CD4-positive, alpha-beta T cell treated with Interleukin-17A for 4 hours (primary cell): ENCODE data around the gene ATP9B.
"Not testable (repeated sequence)": the region's sequence is repeated elsewhere in the genome, so short reads cannot be mapped to it uniquely, and the experiment has no call there.

Source experiments
- DNase-seq: peaks from one replicate; pipeline ENCODE4 v3.0.0-alpha.2; 2020; ENCODE audit warnings: mixed read lengths

The ATP9B gene

GRCh38 chr18:79371561-79372121, 302.4 kb downstream of the ATP9B start:
- no peak for DNase-seq

DNA sequence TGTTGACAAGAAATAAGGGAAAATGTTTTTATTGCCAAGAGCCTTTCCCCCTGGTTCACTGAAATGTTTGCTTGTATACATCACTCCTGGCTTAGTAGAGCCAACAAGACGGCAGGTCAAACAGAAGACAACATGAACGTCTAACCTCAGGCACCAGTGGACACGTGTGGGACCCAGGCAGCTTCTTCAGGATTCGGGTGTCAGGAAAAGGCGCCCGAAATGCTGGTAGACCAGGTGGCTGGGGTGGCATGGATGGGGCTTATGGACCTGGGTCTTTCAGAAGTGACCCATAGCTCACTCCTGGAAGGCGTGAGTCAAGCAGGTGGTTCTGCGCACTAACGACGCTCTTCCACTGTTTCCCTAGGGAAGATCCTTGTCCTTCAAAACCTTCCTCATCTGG, 303.3 kb downstream of the ATP9B start:
- DNase-seq = no peak

DNA sequence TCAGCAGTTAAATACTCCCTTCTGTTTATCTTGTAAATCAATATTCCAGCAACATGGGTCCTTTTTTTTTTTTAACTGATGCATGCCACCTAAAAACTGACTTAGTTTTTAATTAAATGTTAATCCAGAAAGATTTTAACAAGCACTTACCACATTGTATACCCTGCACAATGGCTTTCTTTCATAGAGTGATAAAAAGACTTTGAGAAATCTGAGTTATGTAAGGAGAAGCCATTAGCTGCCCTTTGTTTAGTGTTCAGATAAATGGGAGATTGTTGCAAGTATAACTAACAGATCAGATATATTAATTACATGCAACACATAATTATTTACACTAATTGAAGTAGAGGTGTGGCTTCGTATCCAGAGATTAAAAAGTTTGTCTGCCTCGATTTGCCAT, 303.8 kb downstream of the ATP9B start:
- DNase-seq = no peak

GRCh38 chr18:79373736-79374135, 304.5 kb downstream of the ATP9B start:
- DNase-seq = no peak

DNA sequence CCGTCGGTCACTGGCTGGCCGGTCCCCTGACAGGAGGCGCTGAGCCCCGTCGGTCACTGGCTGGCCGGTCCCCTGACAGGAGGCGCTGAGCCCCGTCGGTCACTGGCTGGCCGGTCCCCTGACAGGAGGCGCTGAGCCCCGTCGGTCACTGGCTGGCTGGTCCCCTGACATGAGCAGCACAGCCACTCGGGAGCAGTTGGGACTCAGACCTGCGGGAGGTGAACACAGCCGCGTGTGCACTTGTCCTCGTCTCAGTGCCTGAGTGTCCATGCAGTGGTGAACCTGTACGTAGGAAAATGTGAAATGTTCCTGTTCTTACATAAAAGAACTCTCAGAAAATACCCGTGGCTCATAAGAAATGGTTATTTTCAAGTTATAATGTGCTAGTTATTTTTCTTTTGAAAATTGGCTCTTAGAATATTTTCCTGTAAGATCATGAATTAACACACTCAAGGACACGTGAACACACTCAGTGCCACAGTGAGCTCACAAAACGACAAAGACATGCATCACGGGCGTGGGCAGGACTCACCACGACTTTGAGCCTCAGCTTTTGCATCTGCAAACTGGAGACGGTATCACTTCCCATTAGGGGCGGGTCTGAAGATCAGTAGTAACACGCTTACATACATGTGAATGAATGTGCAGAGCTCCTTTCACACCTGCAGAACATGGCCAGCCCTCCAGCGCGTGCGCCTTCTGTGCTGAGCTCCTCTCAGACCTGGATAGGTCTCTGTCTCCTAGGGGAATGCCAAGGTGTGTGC, 305.4 kb downstream of the ATP9B start:
- DNase-seq = no peak

DNA sequence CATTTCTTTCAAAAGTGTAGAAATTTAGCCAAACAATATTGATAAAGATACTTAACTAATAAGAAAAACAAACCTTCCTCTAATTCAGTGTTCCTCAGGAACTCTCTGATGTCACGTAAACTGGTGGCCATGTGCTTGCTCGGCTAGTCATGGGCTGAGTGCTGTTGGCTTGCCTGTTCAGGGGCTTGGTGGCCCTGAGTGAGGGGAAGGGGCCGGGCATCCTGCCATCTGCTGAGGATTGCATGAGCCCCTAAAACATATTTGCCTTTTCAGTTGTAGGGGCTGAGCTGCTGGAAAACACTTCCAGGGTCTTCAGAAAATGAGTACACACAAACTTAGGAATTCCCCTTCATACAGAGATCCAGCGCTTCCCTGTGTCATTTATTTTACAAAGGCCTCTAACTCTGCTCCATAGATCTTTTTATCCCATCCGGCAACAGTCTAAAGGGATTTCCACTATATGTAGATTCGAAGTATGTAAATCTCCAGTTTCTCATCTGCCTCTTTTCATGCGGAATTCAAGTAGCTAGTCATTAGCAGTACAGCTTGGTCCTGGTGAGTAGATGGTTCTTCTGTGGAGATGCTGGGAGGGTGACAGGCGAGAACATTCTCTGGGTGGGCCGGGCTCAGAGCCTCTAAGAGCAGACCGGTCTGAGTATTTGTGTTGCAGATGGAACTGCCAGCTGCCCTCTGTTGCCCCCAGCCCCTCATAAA, 306.4 kb downstream of the ATP9B start:
- no peak for DNase-seq

- not testable (repeated sequence) for DNase-seq
These were observed 307.5 kb downstream of the ATP9B start for GRCh38 chr18:79376661-79377060.

GRCh38 chr18:79377187-79377891, 308.1 kb downstream of the ATP9B start:
- DNase-seq = no peak

DNA sequence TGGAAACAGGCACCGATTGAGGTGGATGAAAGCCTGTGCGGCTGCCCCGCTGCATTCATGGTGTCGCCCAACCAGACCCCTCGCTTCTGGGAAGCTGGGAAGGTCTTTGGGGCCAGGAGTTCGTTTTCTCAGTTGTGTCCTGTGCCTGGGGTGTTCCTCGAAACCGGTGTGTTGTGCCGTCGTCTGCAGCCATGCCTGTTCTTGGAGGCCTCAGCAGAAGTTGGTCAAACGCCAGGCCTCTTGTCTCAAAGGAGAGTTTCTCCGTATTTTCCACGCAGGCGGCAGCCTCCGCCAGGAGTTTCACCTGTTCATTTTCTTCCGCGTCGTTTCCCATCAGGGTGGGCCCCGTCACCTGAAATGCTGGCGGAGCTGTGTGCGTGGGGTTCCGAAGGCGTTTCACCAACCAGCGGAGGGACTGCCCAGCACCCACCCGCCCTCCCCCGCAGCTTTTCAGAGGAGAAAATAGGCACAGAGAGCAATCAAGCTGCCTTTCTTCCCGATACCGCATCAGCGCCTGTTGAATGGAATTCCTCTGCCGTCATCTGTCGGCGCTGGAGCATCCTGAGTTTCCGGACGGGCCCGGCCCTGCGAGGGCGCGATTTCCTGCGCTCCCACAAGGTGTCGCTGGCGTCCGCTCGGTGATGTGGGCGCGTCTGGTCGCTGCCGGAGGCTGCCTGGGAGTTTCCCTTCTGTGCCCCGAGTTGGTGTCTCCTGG, 309.5 kb downstream of the ATP9B start:
- peak; percentile 85 for DNase-seq

- no peak for DNase-seq
These were observed 310.2 kb downstream of the ATP9B start for GRCh38 chr18:79379251-79379905.

DNA sequence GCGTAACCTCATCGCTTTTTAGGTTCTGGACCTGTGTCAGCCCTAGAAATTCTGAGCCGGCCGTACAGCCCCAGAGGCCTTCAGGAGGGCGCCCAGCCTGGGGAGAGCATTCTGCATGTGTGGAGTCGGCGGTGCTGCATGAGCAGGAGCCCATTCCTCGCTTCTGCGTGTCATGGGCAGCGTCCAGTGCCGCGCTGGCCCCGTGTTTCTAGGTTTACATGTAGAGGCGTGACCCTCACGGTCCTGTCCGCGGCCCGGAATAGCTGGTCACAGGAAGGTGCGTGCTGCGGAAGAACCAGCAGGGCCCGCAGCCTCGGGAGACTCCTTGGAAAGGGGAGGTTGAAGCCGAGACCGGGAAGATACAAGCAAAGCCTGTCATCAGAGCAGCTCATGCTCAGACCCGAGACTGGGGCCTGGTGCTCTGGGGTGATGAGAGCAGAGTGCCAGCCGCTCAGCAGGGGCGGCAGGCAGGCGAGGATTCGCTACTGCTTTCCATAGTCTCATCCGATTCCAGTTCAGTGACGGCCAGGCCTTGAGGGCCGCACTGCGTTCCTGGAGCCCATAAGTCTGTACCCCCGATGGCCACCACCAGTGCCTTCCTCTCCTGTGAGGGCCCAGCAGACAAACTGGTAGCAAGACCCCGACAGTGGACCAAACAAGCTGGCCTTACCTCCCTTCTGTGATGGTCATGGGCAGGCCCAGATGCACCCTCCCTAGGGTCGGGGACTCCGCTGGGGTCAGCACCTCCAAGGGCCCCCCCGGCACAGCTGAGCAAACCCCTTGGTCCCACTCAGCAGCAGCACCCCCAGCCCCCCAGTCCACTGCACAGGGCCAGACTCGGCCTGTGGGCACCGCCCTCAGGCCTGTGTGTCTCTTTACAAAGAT, 311.0 kb downstream of the ATP9B start:
- no peak for DNase-seq

DNA sequence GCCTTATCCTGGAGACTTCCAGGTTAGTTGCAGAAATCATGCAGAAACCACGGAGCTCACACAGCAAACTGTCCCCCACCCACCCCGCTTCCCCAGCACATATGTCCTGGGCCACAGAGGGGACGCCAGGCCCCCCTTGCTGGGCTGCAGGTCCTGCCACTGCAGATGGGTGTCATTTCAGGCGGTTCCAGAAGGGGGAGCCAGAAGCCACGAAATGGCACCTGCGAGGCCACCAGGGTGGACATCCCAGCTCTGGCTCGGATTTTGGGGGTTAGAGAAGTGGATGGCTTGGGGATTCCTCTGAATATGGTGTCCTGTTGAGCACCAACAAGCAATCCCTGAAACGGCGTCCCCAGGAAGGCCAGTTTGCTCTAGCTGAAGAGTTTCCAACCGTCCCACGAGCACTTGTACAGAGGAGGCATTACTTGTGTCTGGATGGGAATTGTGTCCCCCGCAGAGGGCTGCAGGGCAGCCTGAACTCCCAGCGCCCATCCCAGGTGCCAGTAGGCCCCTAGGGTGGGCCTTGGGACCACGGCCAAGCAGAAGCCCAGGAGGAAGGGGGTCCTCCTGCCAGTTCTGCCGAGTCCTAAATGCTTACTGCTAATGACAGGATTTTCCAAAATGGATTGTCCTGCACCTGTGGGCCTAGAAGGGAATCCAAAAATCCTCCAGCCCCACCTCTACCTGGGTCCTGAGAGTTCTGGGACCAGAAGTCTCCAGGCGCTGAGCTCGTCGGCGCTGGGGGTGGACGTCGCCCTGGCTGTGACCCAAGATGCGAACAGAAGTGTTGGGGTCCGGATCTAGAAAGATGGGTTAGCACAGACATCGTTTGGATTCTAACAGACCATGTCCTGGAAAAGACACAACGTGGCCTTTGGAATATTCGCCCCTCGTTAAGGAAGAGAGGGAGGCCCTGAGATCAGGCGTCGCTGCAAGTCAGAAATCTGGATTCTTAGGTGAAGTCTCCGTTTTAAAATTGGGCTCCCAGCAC, 311.9 kb downstream of the ATP9B start:
- DNase-seq = peak; percentile 79

DNA sequence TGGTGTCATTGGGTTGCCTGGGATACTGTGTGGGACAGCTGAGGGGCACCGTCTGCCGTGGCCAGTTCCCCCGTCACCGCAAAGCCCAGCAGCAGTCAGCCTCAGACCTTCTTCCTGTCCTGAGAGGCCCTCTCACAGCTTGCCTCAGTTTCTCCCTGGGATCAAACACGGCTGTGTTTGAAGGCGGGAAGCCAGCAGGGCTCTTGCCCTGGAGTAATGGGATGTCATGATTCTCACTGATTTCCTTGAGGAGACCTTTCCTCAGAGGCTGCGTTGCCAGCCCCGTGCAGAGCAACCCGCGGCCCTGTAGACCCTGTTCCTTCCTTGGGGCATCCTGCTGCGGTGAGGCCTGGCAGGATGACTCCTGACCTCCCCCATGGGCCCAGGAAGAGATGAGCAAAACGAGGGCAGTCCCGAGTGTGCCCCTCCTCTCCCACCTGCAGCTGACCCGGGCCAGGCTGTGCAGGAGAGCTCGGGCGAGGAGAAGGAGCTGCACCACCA, 312.7 kb downstream of the ATP9B start:
- DNase-seq = no peak

- no peak for DNase-seq
These were observed 313.6 kb downstream of the ATP9B start for GRCh38 chr18:79382681-79383387.

DNA sequence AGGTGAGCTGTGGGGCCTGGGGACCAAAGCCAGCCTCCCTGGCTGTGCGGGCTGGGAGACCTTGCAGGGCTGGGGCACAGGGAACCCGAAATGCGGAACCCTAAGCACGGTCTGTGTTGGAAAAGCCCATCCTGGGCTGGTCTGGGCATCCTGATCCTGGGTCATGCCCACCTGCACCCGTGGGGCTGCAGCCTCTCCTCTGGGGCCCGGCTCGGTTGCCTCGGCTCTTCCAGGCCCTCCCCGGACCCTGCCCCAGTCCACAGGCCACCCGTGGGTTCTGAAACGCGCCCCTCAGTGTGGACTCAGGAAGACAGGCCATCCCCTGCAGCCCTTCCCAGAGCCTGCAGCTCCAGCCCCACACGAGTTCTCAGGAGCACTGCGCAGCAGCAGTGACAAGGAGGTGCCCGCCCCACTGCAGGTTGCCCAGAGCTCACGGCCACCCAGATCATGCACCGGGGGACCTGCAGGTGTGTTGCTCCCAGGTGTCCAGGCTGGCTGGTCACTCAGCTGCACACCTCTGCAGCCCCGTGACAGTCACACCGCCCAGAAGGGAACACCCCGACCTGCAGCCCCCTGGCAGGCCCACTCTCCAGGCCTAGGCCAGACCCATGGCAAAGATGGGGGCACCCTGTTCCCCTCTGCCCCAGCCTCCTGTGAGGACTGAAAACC, 314.3 kb downstream of the ATP9B start:
- DNase-seq = no peak

DNA sequence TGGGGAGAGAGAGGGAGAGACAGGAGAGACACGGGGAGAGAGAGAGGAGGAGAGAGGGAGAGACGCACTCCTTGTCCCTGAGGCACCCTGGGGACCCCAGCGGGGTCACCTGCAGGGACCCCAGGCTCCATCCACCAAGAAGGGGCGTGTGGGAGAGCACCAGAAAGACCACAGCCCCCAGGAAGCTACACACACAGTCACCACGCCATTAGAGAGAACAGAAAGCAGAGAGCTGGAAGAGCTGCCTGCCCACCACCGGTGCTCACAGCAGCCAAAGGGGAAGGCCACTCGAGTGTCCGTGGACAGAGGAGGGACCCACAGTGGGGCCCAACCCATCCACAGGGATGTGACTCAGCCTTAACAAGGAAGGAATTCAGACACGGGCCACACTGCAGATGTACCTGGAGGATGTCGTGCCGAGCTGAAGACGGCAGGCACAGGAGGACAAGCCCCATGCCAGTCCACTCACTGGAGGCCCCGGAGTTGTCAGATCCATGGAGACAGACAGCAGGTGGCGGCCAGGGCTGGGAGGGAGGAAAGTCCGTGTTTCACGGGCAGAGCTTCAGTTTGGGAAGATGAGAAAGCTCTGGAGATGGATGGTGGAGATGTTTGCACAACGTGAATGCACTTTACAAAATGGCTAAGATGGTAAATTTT, 315.1 kb downstream of the ATP9B start:
- no peak for DNase-seq

GRCh38 chr18:79384834-79385233, 315.6 kb downstream of the ATP9B start:
- no peak for DNase-seq

DNA sequence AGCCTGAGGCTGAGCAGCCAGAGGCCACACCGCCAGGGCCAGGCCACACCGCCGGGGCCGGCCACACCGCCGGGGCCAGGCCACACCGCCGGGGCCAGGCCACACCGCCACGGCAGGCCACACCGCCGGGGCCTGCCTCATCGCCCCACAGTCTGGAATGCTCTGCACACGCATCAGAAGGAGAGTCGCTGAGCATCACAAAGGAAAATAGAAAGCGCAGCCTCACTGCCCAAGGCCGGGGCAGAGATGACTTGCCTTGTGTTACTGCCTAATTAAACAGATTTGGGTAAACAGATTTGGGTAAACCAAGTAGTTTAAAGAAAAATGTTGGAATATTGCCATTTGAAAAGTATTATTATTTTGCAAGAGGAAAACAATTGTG, 316.1 kb downstream of the ATP9B start:
- DNase-seq = no peak
